ENCODE data around the gene MIA3. TPM values are rescaled to one million over a fixed set of nuclear protein-coding genes. Genes with fewer than 3 reads are reported as not detected.
A peak's percentile ranks its signal among the peaks of the same experiment; 100 is the strongest.

MIA3 gene
- total RNA-seq, 1 experiment from 2014 or later = 50.8 TPM

- Histone ChIP-seq H3K4me2 (ENCODE audit: low read length) (no peak overlapping the region), H3K79me2 (ENCODE audit: low read length) (peaks cover 7% of the 10 kb centered on the region; the same call in 1 of the 2 replicates), H3F3A (ENCODE audit: low read length, unreplicated experiment) (no peaks in the 10 kb centered on the region), H3K4me1 (ENCODE audit: insufficient read depth, low read length) (peaks cover 13% of the 10 kb centered on the region), H3K36me3 (ENCODE audit: low read depth, low read length) (no peaks in the 10 kb centered on the region), H3K9ac (ENCODE audit: low read length) (no peak overlapping the region), H3K27ac (ENCODE audit: low read length) (no peak overlapping the region), H3K4me3 (ENCODE audit: low read length) (no peak overlapping the region), H2AFZ (ENCODE audit: low read length) (no peak overlapping the region), H3K9me2 (replicated peaks; ENCODE audit: low read length) (no peaks in the 10 kb centered on the region), H3K9me3 (ENCODE audit: low read length) (no peaks in the 10 kb centered on the region), H4K20me1 (ENCODE audit: low read length) (no peaks in the 10 kb centered on the region), H3K27me3 (ENCODE audit: low read length) (no peaks in the 10 kb centered on the region)
- TF ChIP-seq EZH2phosphoT487 (IDR thresholded peaks at IDR 0.05; ENCODE audit: borderline replicate concordance, low read length) (no peak), EZH2 (IDR thresholded peaks at IDR 0.05; ENCODE audit: low read length, unreplicated experiment) (no peak), CTCF (conservative IDR thresholded peaks at IDR 0.05; ENCODE audit: low read depth, low read length) (no peak)
- BruUV-seq (replicated peaks) = no TSS peak
- POLR2A ChIA-PET (ENCODE audit: unreplicated experiment) = no interaction called here
- intact Hi-C loops (cut with micrococcal nuclease) = no loop called here
- ATAC-seq = no peak
- CTCF ChIA-PET = no interaction called here
- no peak for DNase-seq
These were observed 23.1 kb upstream of the MIA3 start for GRCh38 chr1:222594789-222595188.

- Histone ChIP-seq H3K27ac (ENCODE audit: low read length) (no peak overlapping the region), H3K79me2 (ENCODE audit: low read length) (no peaks in the 10 kb centered on the region), H3K9me2 (replicated peaks; ENCODE audit: low read length) (no peaks in the 10 kb centered on the region), H3K4me2 (ENCODE audit: low read length) (no peak overlapping the region), H3K27me3 (ENCODE audit: low read length) (no peaks in the 10 kb centered on the region), H3K4me3 (ENCODE audit: low read length) (no peak overlapping the region), H3K4me1 (ENCODE audit: insufficient read depth, low read length) (peaks cover 26% of the 10 kb centered on the region), H3K9me3 (ENCODE audit: low read length) (no peaks in the 10 kb centered on the region), H3F3A (ENCODE audit: low read length, unreplicated experiment) (no peaks in the 10 kb centered on the region), H2AFZ (ENCODE audit: low read length) (no peak overlapping the region), H3K9ac (ENCODE audit: low read length) (no peak overlapping the region), H4K20me1 (ENCODE audit: low read length) (no peaks in the 10 kb centered on the region), H3K36me3 (ENCODE audit: low read depth, low read length) (no peaks in the 10 kb centered on the region)
- intact Hi-C loops (cut with micrococcal nuclease) = no loop called here
- POLR2A ChIA-PET (ENCODE audit: unreplicated experiment) = no interaction called here
- DNase-seq = no peak
- TF ChIP-seq EZH2 (IDR thresholded peaks at IDR 0.05; ENCODE audit: low read length, unreplicated experiment) = no peak
- no peak for TF ChIP-seq EZH2phosphoT487 (IDR thresholded peaks at IDR 0.05; ENCODE audit: borderline replicate concordance, low read length)
- TF ChIP-seq CTCF (conservative IDR thresholded peaks at IDR 0.05; ENCODE audit: low read depth, low read length) = no peak
- BruUV-seq (replicated peaks) = no TSS peak
- CTCF ChIA-PET = no interaction called here
- no peak for ATAC-seq
These were observed 21.2 kb upstream of the MIA3 start for GRCh38 chr1:222596696-222597095.

- no peaks in the 10 kb centered on the region for H3K36me3 ChIP-seq (ENCODE audit: low read depth, low read length)
- no peaks in the 10 kb centered on the region for H4K20me1 ChIP-seq (ENCODE audit: low read length)
- ATAC-seq (peak; percentile 87), DNase-seq (peak; percentile 92)
- no TSS peak for BruUV-seq (replicated peaks)
- no peaks in the 10 kb centered on the region for H3K9me3 ChIP-seq (ENCODE audit: low read length)
- intact Hi-C loops (cut with micrococcal nuclease) = loop anchor here (1.0 to 5.0 kb wide), 6 partner anchors 11 to 135 kb away; partner anchors contain the start of genes AIDA, BROX and TAF1A
- peak overlapping the region; percentile 4; the same call in 1 of the 2 replicates for H3K9ac ChIP-seq (ENCODE audit: low read length)
- H3F3A ChIP-seq (ENCODE audit: low read length, unreplicated experiment) = no peaks in the 10 kb centered on the region
- peak overlapping the region; percentile 17 for H2AFZ ChIP-seq (ENCODE audit: low read length)
- H3K4me2 ChIP-seq (ENCODE audit: low read length) = peak overlapping the region; percentile 50
- ChIA-PET CTCF (no interaction called here), POLR2A (ENCODE audit: unreplicated experiment) (no interaction called here)
- H3K79me2 ChIP-seq (ENCODE audit: low read length) = no peaks in the 10 kb centered on the region
- peak overlapping the region; percentile 1; the same call in 1 of the 2 replicates for H3K4me3 ChIP-seq (ENCODE audit: low read length)
- no peaks in the 10 kb centered on the region for H3K9me2 ChIP-seq (replicated peaks; ENCODE audit: low read length)
- no peaks in the 10 kb centered on the region for H3K27me3 ChIP-seq (ENCODE audit: low read length)
- no peak for TF ChIP-seq EZH2phosphoT487 (IDR thresholded peaks at IDR 0.05; ENCODE audit: borderline replicate concordance, low read length)
- TF ChIP-seq CTCF (conservative IDR thresholded peaks at IDR 0.05; ENCODE audit: low read depth, low read length) = no peak
- no peak for TF ChIP-seq EZH2 (IDR thresholded peaks at IDR 0.05; ENCODE audit: low read length, unreplicated experiment)
- peak overlapping the region; percentile 70 for H3K27ac ChIP-seq (ENCODE audit: low read length)
- peaks cover 32% of the 10 kb centered on the region for H3K4me1 ChIP-seq (ENCODE audit: insufficient read depth, low read length)
These were observed 17.6 kb upstream of the MIA3 start for GRCh38 chr1:222600281-222600680.
